ENCODE results near the gene B9D1.
A peak's percentile ranks its signal among the peaks of the same experiment; 100 is the strongest.

The B9D1 gene

GRCh38 chr17:19336938-19337711, 25.4 kb downstream of the B9D1 start:
- Mint-ChIP-seq H3K27me3 (peaks cover 5% of the 10 kb centered on the region), H3K36me3 (peaks cover 1% of the 10 kb centered on the region), H3K4me3 (no peak overlapping the region), H3K27ac (no peak overlapping the region), H3K9me3 (no peaks in the 10 kb centered on the region), H3K4me1 (peaks cover 8% of the 10 kb centered on the region)
- ATAC-seq (ENCODE audit: low read depth) = no peak
- no peak for DNase-seq (ENCODE audit: low spot score in 2 of 2)

- DNase-seq (ENCODE audit: low spot score in 2 of 2) (no peak), ATAC-seq (ENCODE audit: low read depth) (no peak)
- Mint-ChIP-seq H3K4me3 (no peak overlapping the region), H3K36me3 (peaks cover 1% of the 10 kb centered on the region), H3K27ac (no peak overlapping the region), H3K9me3 (no peaks in the 10 kb centered on the region), H3K4me1 (peaks cover 8% of the 10 kb centered on the region), H3K27me3 (peaks cover 3% of the 10 kb centered on the region)
Measured at GRCh38 chr17:19335951-19336631, 26.4 kb downstream of the B9D1 start.

GRCh38 chr17:19334331-19334730, 28.2 kb downstream of the B9D1 start:
- Mint-ChIP-seq H3K36me3 (peaks cover 5% of the 10 kb centered on the region), H3K27ac (no peak overlapping the region), H3K9me3 (no peaks in the 10 kb centered on the region), H3K4me3 (no peak overlapping the region), H3K4me1 (peaks cover 11% of the 10 kb centered on the region), H3K27me3 (peaks cover 3% of the 10 kb centered on the region)
- no peak for ATAC-seq (ENCODE audit: low read depth)
- DNase-seq (ENCODE audit: low spot score in 2 of 2) = no peak

- no peak for ATAC-seq (ENCODE audit: low read depth)
- no peak for DNase-seq (ENCODE audit: low spot score in 2 of 2)
- H3K27ac Mint-ChIP-seq = no peak overlapping the region
- no peak overlapping the region for H3K4me3 Mint-ChIP-seq
- peaks cover 5% of the 10 kb centered on the region for H3K36me3 Mint-ChIP-seq
- peaks cover 3% of the 10 kb centered on the region for H3K27me3 Mint-ChIP-seq
- H3K9me3 Mint-ChIP-seq = no peaks in the 10 kb centered on the region
- peaks cover 11% of the 10 kb centered on the region for H3K4me1 Mint-ChIP-seq
Measured at GRCh38 chr17:19333736-19334290, 28.7 kb downstream of the B9D1 start.

GRCh38 chr17:19333132-19333440, 29.4 kb downstream of the B9D1 start:
- H3K27ac Mint-ChIP-seq = no peak overlapping the region
- H3K36me3 Mint-ChIP-seq = peaks cover 5% of the 10 kb centered on the region
- H3K27me3 Mint-ChIP-seq = peaks cover 3% of the 10 kb centered on the region
- DNase-seq (ENCODE audit: low spot score in 2 of 2) (no peak), ATAC-seq (ENCODE audit: low read depth) (no peak)
- H3K4me3 Mint-ChIP-seq = no peak overlapping the region
- no peaks in the 10 kb centered on the region for H3K9me3 Mint-ChIP-seq
- peaks cover 11% of the 10 kb centered on the region for H3K4me1 Mint-ChIP-seq

GRCh38 chr17:19332371-19333131, 30.0 kb downstream of the B9D1 start:
- Mint-ChIP-seq H3K27ac (no peak overlapping the region), H3K4me3 (no peak overlapping the region), H3K9me3 (no peaks in the 10 kb centered on the region), H3K4me1 (peaks cover 11% of the 10 kb centered on the region), H3K36me3 (peaks cover 5% of the 10 kb centered on the region), H3K27me3 (peaks cover 3% of the 10 kb centered on the region)
- no peak for DNase-seq (ENCODE audit: low spot score in 2 of 2)
- peak; percentile 44 for ATAC-seq (ENCODE audit: low read depth)

- Mint-ChIP-seq H3K4me1 (peaks cover 7% of the 10 kb centered on the region), H3K36me3 (peaks cover 5% of the 10 kb centered on the region), H3K27me3 (no peaks in the 10 kb centered on the region), H3K9me3 (no peaks in the 10 kb centered on the region), H3K27ac (no peak overlapping the region), H3K4me3 (no peak overlapping the region)
- ATAC-seq (ENCODE audit: low read depth) = no peak
- DNase-seq (ENCODE audit: low spot score in 2 of 2) = no peak
Measured at GRCh38 chr17:19331543-19332245, 30.8 kb downstream of the B9D1 start.

GRCh38 chr17:19331134-19331533, 31.4 kb downstream of the B9D1 start:
- no peak overlapping the region for H3K27ac Mint-ChIP-seq
- H3K4me3 Mint-ChIP-seq = no peak overlapping the region
- peaks cover 5% of the 10 kb centered on the region for H3K36me3 Mint-ChIP-seq
- no peaks in the 10 kb centered on the region for H3K9me3 Mint-ChIP-seq
- no peak for DNase-seq (ENCODE audit: low spot score in 2 of 2)
- no peaks in the 10 kb centered on the region for H3K27me3 Mint-ChIP-seq
- no peak for ATAC-seq (ENCODE audit: low read depth)
- H3K4me1 Mint-ChIP-seq = peaks cover 7% of the 10 kb centered on the region

- Mint-ChIP-seq H3K4me3 (no peak overlapping the region), H3K36me3 (peaks cover 4% of the 10 kb centered on the region), H3K9me3 (peaks cover 2% of the 10 kb centered on the region), H3K27me3 (no peaks in the 10 kb centered on the region), H3K27ac (no peak overlapping the region), H3K4me1 (peaks cover 7% of the 10 kb centered on the region)
- DNase-seq (ENCODE audit: low spot score in 2 of 2) (no peak), ATAC-seq (ENCODE audit: low read depth) (no peak)
Measured at GRCh38 chr17:19330271-19330670, 32.3 kb downstream of the B9D1 start.

GRCh38 chr17:19329839-19330238, 32.7 kb downstream of the B9D1 start:
- no peak for DNase-seq (ENCODE audit: low spot score in 2 of 2)
- Mint-ChIP-seq H3K27ac (no peak overlapping the region), H3K4me1 (peaks cover 7% of the 10 kb centered on the region), H3K36me3 (peaks cover 4% of the 10 kb centered on the region), H3K9me3 (peaks cover 2% of the 10 kb centered on the region), H3K27me3 (no peaks in the 10 kb centered on the region), H3K4me3 (no peak overlapping the region)
- no peak for ATAC-seq (ENCODE audit: low read depth)

- no peaks in the 10 kb centered on the region for H3K27me3 Mint-ChIP-seq
- no peak for ATAC-seq (ENCODE audit: low read depth)
- H3K9me3 Mint-ChIP-seq = peaks cover 2% of the 10 kb centered on the region
- peaks cover 4% of the 10 kb centered on the region for H3K36me3 Mint-ChIP-seq
- no peak overlapping the region for H3K27ac Mint-ChIP-seq
- no peak overlapping the region for H3K4me3 Mint-ChIP-seq
- no peak for DNase-seq (ENCODE audit: low spot score in 2 of 2)
- peaks cover 7% of the 10 kb centered on the region for H3K4me1 Mint-ChIP-seq
Measured at GRCh38 chr17:19329136-19329535, 33.4 kb downstream of the B9D1 start.

- no peaks in the 10 kb centered on the region for H3K27me3 Mint-ChIP-seq
- H3K9me3 Mint-ChIP-seq = peaks cover 2% of the 10 kb centered on the region
- no peak overlapping the region for H3K27ac Mint-ChIP-seq
- H3K4me1 Mint-ChIP-seq = peaks cover 7% of the 10 kb centered on the region
- no peak overlapping the region for H3K4me3 Mint-ChIP-seq
- DNase-seq (ENCODE audit: low spot score in 2 of 2) (no peak), ATAC-seq (ENCODE audit: low read depth) (no peak)
- H3K36me3 Mint-ChIP-seq = peaks cover 4% of the 10 kb centered on the region
Measured at GRCh38 chr17:19328441-19329061, 34.0 kb downstream of the B9D1 start.

- no peak overlapping the region for H3K27ac Mint-ChIP-seq
- no peaks in the 10 kb centered on the region for H3K27me3 Mint-ChIP-seq
- no peak overlapping the region for H3K4me3 Mint-ChIP-seq
- DNase-seq (ENCODE audit: low spot score in 2 of 2) = no peak
- no peak for ATAC-seq (ENCODE audit: low read depth)
- peaks cover 6% of the 10 kb centered on the region for H3K36me3 Mint-ChIP-seq
- peaks cover 2% of the 10 kb centered on the region for H3K9me3 Mint-ChIP-seq
- peaks cover 2% of the 10 kb centered on the region for H3K4me1 Mint-ChIP-seq
Measured at GRCh38 chr17:19327031-19327783, 35.3 kb downstream of the B9D1 start.
